BJ (cell line): Measurements from ENCODE around the gene DMRTA1. TPM values are rescaled to one million over a fixed set of nuclear protein-coding genes. Genes with fewer than 3 reads are reported as not detected.
A peak's percentile ranks its signal among the peaks of the same experiment; 100 is the strongest.

Experiments
- CTCF ChIA-PET: fragments of 350-600 bp; formaldehyde crosslinking; extraction: SDS; loops from one replicate; lab custom pipeline; 2021; ENCODE audit warnings: antibody characterized with exemption, inconsistent platforms; lab: Yijun Ruan, JAX
- POLR2A ChIA-PET: fragments of 300-600 bp; sonication (Branson Sonifier 250); formaldehyde crosslinking; extraction: SDS; loops from one replicate; lab custom pipeline; 2021; ENCODE audit warnings: antibody characterized with exemption; lab: Charles Lee
- DNase-seq: peaks from one replicate; pipeline ENCODE4 v3.0.0-alpha.2; 2011; ENCODE audit warnings: low read depth
- H3K27me3 ChIP-seq: 2 replicates; pipeline ENCODE4 v1.6.0; 2011; ENCODE audit warnings: low read length; ENCODE audit not compliant: control insufficient read depth, insufficient read depth
- H3K36me3 ChIP-seq: 2 replicates; pipeline ENCODE4 v1.5.1; 2011; ENCODE audit warnings: low read length; ENCODE audit not compliant: control insufficient read depth, insufficient read depth
- H3K4me3 ChIP-seq: 2 replicates; pipeline ENCODE4 v1.5.1; 2011; ENCODE audit warnings: low read depth, mild to moderate bottlenecking, control low read depth, low read length
- CTCF ChIP-seq: IDR thresholded peaks from 2 replicates; pipeline ENCODE4 v1.5.1; 2011; ENCODE audit warnings: low read depth, mild to moderate bottlenecking, control low read depth, inconsistent platforms, low read length, moderate library complexity; ENCODE audit not compliant: insufficient read depth
- polyA minus RNA-seq: library from RNA; depleted of rRNA, polyadenylated mRNA; stranded (reverse); fragments of >200 nt; gene quantifications from 2 replicates; pipeline ENCODE4 v1.2.3, GENCODE V29; 2011; rRNA and poly(A)+ RNA removed
- polyA plus RNA-seq: library from polyadenylated mRNA; depleted of rRNA; stranded (reverse); fragments of >200 nt; gene quantifications from 2 replicates; pipeline ENCODE4 v1.2.3, GENCODE V29; 2011; rRNA removed

Gene DMRTA1, protein sequence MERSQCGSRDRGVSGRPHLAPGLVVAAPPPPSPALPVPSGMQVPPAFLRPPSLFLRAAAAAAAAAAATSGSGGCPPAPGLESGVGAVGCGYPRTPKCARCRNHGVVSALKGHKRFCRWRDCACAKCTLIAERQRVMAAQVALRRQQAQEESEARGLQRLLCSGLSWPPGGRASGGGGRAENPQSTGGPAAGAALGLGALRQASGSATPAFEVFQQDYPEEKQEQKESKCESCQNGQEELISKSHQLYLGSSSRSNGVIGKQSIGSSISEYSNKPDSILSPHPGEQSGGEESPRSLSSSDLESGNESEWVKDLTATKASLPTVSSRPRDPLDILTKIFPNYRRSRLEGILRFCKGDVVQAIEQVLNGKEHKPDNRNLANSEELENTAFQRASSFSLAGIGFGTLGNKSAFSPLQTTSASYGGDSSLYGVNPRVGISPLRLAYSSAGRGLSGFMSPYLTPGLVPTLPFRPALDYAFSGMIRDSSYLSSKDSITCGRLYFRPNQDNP
- polyA plus RNA-seq, result 0.01 TPM in 1 of 2 replicates, not detected in the other
- not detected in 2 replicates for polyA minus RNA-seq

GRCh38 chr9:22446589-22446949 is at the start of gene DMRTA1:
Gene DMRTA1 (plus strand): TSS chr9:22446824. CDS start chr9:22447066, 242 bp downstream.
- DNase-seq, result no peak
- TF ChIP-seq CTCF, result no peak
- Histone ChIP-seq H3K4me3 (peak within 1 kb of the TSS; percentile 46), H3K27me3 (peaks cover 6% of the 10 kb centered on the region), H3K36me3 (no peaks in the 10 kb centered on the region)
- CTCF ChIA-PET, result no interaction called here
- POLR2A ChIA-PET, result no interaction called here

GRCh38 chr9:22401671-22402070 is 45.0 kb upstream of the DMRTA1 start:
- POLR2A ChIA-PET, result no interaction called here
- CTCF ChIA-PET, result no interaction called here

GRCh38 chr9:22405869-22406659 is 40.6 kb upstream of the DMRTA1 start:
- DNase-seq, result no peak
- no peak overlapping the region for H3K4me3 ChIP-seq
- no peaks in the 10 kb centered on the region for H3K36me3 ChIP-seq
- no peaks in the 10 kb centered on the region for H3K27me3 ChIP-seq
- POLR2A ChIA-PET, result no interaction called here
- TF ChIP-seq CTCF, result no peak
- CTCF ChIA-PET, result interaction anchor here (1.2 kb wide), 1 partner anchor 18 kb away, joined by 3 read pairs; no protein-coding TSS in a partner anchor

More at GRCh38 chr9:22401671-22402070, 45.0 kb upstream of the DMRTA1 start:
- TF ChIP-seq CTCF, result no peak
- Histone ChIP-seq H3K4me3 (no peak overlapping the region), H3K36me3 (no peaks in the 10 kb centered on the region), H3K27me3 (no peaks in the 10 kb centered on the region)
- DNase-seq, result no peak

DNA sequence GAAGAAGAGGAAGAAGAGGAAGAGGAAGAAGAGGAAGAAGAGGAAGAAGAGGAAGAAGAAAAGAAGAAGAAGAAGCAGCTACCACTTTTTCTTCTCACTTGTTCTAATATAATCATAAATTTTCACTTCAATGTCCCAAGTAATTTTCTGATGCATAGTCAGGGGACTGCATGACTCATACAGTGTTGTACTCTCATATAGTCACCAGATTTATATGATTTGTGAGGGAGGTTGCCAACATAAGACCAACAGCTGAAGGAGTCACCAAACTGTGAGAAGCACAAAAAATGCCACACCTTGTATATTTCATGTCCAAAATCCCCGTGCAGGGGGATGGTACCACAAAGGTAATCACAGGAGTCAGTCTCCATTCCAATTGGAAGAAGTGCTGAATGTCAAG is 32.7 kb upstream of the DMRTA1 start:
- TF ChIP-seq CTCF, result no peak
- POLR2A ChIA-PET, result no interaction called here
- no peak for DNase-seq

GRCh38 chr9:22415941-22416691 is 30.5 kb upstream of the DMRTA1 start:
- DNase-seq, result no peak
- Histone ChIP-seq H3K36me3 (no peaks in the 10 kb centered on the region), H3K27me3 (no peaks in the 10 kb centered on the region), H3K4me3 (no peak overlapping the region)
- no peak for TF ChIP-seq CTCF
- ChIA-PET POLR2A (no interaction called here), CTCF (no interaction called here)

More for the DNA sequence above, 32.7 kb upstream of the DMRTA1 start:
- CTCF ChIA-PET, result no interaction called here
- Histone ChIP-seq H3K36me3 (no peaks in the 10 kb centered on the region), H3K4me3 (no peak overlapping the region), H3K27me3 (no peaks in the 10 kb centered on the region)
